GM06990 (cell line): ENCODE results near the gene KAT14.
"Not testable (repeated sequence)": the region's sequence is repeated elsewhere in the genome, so short reads cannot be mapped to it uniquely, and the experiment has no call there.

Experiments
- DNase-seq: peaks from one replicate; pipeline ENCODE4 v3.0.0-alpha.2; 2011; ENCODE audit not compliant: insufficient read length; ENCODE audit errors: extremely low read depth
- H3K27me3 ChIP-seq: replicated peaks from 2 replicates; pipeline ENCODE4 v1.6.0; 2011; ENCODE audit warnings: low read length; ENCODE audit not compliant: control insufficient read depth, insufficient read depth
- H3K36me3 ChIP-seq: 2 replicates; pipeline ENCODE4 v1.5.1; 2011; ENCODE audit warnings: low read length; ENCODE audit not compliant: control insufficient read depth, insufficient read depth
- H3K4me3 ChIP-seq: replicated peaks from 2 replicates; pipeline ENCODE4 v1.5.1; 2011; ENCODE audit warnings: low read depth, mild to moderate bottlenecking, control low read depth, low read length
- TF ChIP-seq, protein P1 (sequence below): IDR thresholded peaks from 2 replicates; pipeline ENCODE4 v1.5.1; 2011; ENCODE audit warnings: low read length, control low read depth, mild to moderate bottlenecking, inconsistent platforms; ENCODE audit not compliant: insufficient read depth, poor library complexity, severe bottlenecking

Gene KAT14

DNA sequence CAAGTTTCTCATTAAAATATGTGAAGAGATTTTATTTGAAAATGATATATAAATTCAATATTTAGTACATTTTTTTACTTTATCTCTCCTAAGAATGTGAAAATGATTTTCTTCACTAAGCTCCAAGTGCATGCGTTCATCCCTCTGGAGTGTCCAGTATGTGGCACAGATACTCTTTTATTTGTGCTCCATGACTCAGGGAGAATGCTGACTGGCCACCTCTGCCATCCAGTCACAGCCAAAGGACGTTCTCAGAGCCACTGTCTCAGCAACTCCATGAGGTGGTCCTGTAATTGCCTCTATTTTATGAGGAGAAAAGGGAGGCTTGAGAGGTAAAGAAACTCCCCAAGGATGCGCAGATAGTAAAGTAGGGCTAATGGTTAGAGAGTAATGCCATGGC, 58.3 kb downstream of the KAT14 start:
- TF ChIP-seq, protein P1, sequence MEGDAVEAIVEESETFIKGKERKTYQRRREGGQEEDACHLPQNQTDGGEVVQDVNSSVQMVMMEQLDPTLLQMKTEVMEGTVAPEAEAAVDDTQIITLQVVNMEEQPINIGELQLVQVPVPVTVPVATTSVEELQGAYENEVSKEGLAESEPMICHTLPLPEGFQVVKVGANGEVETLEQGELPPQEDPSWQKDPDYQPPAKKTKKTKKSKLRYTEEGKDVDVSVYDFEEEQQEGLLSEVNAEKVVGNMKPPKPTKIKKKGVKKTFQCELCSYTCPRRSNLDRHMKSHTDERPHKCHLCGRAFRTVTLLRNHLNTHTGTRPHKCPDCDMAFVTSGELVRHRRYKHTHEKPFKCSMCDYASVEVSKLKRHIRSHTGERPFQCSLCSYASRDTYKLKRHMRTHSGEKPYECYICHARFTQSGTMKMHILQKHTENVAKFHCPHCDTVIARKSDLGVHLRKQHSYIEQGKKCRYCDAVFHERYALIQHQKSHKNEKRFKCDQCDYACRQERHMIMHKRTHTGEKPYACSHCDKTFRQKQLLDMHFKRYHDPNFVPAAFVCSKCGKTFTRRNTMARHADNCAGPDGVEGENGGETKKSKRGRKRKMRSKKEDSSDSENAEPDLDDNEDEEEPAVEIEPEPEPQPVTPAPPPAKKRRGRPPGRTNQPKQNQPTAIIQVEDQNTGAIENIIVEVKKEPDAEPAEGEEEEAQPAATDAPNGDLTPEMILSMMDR, result no peak
- H3K27me3 ChIP-seq, result no peaks in the 10 kb centered on the region
- no peaks in the 10 kb centered on the region for H3K36me3 ChIP-seq
- DNase-seq, result no peak
- H3K4me3 ChIP-seq, result no peak overlapping the region

DNA sequence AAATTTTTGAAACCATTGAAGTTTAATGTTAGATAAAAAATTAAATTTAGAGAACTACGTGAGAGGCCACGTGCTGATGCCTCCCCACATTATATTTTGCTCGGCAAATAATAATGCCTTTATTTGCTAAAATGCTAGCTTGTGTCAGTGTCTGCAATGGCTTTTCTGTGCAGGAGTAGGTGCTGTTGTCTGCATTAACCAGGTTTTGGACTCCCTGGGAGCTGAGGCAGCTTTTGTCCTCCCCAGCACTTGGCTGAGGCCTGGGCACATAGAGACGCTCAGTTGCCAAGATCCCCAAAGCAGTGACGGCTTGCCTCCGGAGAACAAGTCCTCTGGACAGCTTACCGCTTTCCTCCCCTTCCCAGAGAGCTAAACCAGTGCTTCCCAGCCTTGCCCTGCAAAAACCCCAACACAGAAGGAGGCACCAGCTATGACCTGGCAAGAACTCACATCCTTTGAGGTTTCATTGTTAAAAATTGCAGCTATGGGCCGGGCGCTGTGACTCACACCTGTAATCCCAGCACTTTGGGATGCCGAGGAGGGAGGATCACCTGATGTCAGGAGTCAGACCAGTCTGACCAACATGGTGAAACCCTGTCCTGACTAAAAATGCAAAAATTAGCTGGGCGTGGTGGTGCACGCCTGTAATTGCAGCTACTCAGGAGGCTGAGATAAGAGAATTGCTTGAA, 59.9 kb downstream of the KAT14 start:
- H3K36me3 ChIP-seq, result no peaks in the 10 kb centered on the region
- TF ChIP-seq, protein P1, result no peak
- no peak overlapping the region for H3K4me3 ChIP-seq
- DNase-seq, result no peak
- no peaks in the 10 kb centered on the region for H3K27me3 ChIP-seq

DNA sequence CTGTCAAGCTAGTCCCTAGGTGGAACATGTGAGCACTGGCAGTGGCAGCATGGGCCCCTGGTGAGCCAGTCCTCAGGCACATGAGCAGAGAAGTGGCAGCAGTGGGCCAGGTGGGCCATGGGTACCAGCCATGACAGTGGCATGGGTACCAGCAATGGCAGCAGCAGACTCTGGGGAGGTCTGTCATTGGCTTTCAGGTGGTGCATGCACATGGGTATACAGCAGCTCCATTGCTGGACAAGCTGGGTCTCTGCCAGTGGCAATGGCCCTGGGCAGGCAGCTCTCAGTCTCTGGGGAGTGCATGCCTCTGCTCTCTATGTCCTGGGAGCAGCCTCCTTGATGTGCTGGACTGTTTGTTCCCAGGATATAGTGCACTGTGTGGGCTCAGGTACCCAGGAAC, 65.3 kb downstream of the KAT14 start:
- Histone ChIP-seq H3K27me3 (no peaks in the 10 kb centered on the region), H3K4me3 (no peak overlapping the region), H3K36me3 (no peaks in the 10 kb centered on the region)
- TF ChIP-seq, protein P1, result no peak
- DNase-seq, result no peak

DNA sequence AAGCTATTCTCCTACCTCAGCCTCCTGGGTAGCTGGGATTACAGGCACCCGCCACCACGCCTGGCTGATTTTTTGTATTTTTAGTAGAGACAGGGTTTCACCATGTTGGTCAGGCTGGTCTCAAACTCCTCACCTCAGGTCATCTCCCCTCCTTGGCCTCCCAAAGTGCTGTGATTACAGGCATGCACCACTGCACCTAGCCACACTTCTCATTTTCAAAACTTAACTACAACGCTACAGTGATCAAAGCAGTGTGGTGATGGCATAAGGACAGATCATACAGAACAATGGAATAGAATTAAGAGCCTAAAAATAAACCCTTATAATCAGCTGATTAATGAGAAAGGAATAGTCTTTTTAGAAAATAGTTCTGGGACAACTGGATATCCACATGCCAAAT, 66.0 kb downstream of the KAT14 start:
- DNase-seq, H3K36me3 ChIP-seq: not testable (repeated sequence)

DNA sequence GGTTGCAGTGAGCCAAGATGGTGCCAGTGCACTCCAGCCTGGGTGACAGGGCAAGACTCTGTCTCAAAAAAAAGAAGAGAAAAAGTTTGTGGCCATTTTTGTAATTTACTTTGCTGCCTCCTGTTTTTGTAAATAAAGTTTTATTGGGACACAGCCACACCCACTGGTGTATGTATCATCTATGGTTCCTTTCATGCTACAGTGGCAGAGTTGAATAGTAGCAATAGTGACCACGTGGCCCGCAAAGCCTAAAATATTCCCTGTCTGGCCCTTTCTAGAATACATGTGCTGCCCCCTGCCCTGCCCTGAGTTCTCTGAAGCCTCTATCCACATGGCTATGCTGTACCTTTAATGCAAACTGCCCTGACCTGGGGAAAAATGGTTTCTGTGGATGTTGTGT, 75.3 kb downstream of the KAT14 start:
- H3K36me3 ChIP-seq, result no peaks in the 10 kb centered on the region
- no peak for DNase-seq
- no peaks in the 10 kb centered on the region for H3K27me3 ChIP-seq
- H3K4me3 ChIP-seq, result no peak overlapping the region
- TF ChIP-seq, protein P1, result no peak

More for the DNA sequence above, 66.0 kb downstream of the KAT14 start:
- not testable (repeated sequence) for H3K4me3 ChIP-seq, H3K27me3 ChIP-seq

DNA sequence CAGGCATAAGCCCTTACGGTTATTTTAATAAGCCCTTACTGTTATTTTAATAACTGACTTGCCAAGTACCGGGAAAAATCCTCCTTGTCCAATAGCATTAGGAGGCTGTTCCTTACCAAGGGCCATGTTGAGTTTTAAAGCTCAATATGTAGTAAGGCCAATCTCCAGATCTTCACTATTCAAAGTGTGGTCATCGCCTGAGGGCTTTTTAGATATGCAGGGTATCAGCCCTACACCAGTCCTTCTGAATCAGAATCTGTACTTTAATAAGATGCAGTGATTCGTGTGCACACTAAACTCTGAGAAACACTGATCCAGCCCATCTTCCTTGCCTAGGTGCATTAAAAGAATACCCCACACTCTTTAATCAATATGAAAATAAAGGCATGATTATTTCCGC, 77.9 kb downstream of the KAT14 start:
- no peak overlapping the region for H3K4me3 ChIP-seq
- TF ChIP-seq, protein P1, result no peak
- H3K36me3 ChIP-seq, result no peaks in the 10 kb centered on the region
- DNase-seq, result no peak
- H3K27me3 ChIP-seq, result no peaks in the 10 kb centered on the region
